MG63 (cell line): Measurements from ENCODE around the gene BAIAP2L1. TPM values are rescaled to one million over a fixed set of nuclear protein-coding genes. Genes with fewer than 3 reads are reported as not detected.

ENCODE experiments used
- DNase-seq: peaks from one replicate; pipeline ENCODE4 v3.0.0-alpha.2; 2020
- H3K27me3 ChIP-seq: fragments of 250-450 bp; sonication (Bioruptor Pico); 2 replicates; pipeline ENCODE4 v1.5.1; 2020; ENCODE audit warnings: mild to moderate bottlenecking, moderate library complexity
- H3K36me3 ChIP-seq: fragments of 250-450 bp; sonication (Bioruptor Pico); 2 replicates; pipeline ENCODE4 v1.5.1; 2020; ENCODE audit warnings: mild to moderate bottlenecking, moderate library complexity
- H3K4me3 ChIP-seq: fragments of 250-450 bp; sonication (Bioruptor Pico); 2 replicates; pipeline ENCODE4 v1.5.1; 2020; ENCODE audit warnings: mild to moderate bottlenecking, moderate library complexity
- H3K9me3 ChIP-seq: fragments of 250-450 bp; sonication (Bioruptor Pico); 2 replicates; pipeline ENCODE4 v1.5.1; 2020; ENCODE audit warnings: mild to moderate bottlenecking, moderate library complexity
- total RNA-seq: library from RNA; depleted of rRNA; stranded (reverse); fragments of >200 nt; shearing (Covaris generic); gene quantifications from 2 replicates; pipeline ENCODE4 v1.2.3, GENCODE V29; 2014; ENCODE audit warnings: low replicate concordance

BAIAP2L1 gene
- total RNA-seq, 1 experiment from 2014 or later, result 11.0 TPM

GRCh38 chr7:98372993-98373392 is 27.9 kb downstream of the BAIAP2L1 start:
- H3K9me3 ChIP-seq, result no peaks in the 10 kb centered on the region
- no peaks in the 10 kb centered on the region for H3K27me3 ChIP-seq
- peak; percentile 63 for DNase-seq
- H3K4me3 ChIP-seq, result no peak overlapping the region
- H3K36me3 ChIP-seq, result no peaks in the 10 kb centered on the region

- H3K27me3 ChIP-seq, result no peaks in the 10 kb centered on the region
- no peaks in the 10 kb centered on the region for H3K36me3 ChIP-seq
- DNase-seq, result peak; percentile 57
- no peaks in the 10 kb centered on the region for H3K9me3 ChIP-seq
- H3K4me3 ChIP-seq, result no peak overlapping the region
Observed at GRCh38 chr7:98369726-98370125, 31.2 kb downstream of the BAIAP2L1 start.

GRCh38 chr7:98368716-98369115 is 32.2 kb downstream of the BAIAP2L1 start:
- H3K4me3 ChIP-seq, result no peak overlapping the region
- no peak for DNase-seq
- no peaks in the 10 kb centered on the region for H3K27me3 ChIP-seq
- H3K36me3 ChIP-seq, result no peaks in the 10 kb centered on the region
- H3K9me3 ChIP-seq, result no peaks in the 10 kb centered on the region

- no peaks in the 10 kb centered on the region for H3K27me3 ChIP-seq
- H3K36me3 ChIP-seq, result no peaks in the 10 kb centered on the region
- no peak for DNase-seq
- H3K9me3 ChIP-seq, result no peaks in the 10 kb centered on the region
- no peak overlapping the region for H3K4me3 ChIP-seq
Observed at GRCh38 chr7:98366562-98366938, 34.3 kb downstream of the BAIAP2L1 start.

GRCh38 chr7:98365863-98366561 is 34.9 kb downstream of the BAIAP2L1 start:
- no peak overlapping the region for H3K4me3 ChIP-seq
- no peaks in the 10 kb centered on the region for H3K27me3 ChIP-seq
- no peaks in the 10 kb centered on the region for H3K9me3 ChIP-seq
- no peak for DNase-seq
- no peaks in the 10 kb centered on the region for H3K36me3 ChIP-seq

- no peak for DNase-seq
- Histone ChIP-seq H3K4me3 (no peak overlapping the region), H3K36me3 (no peaks in the 10 kb centered on the region), H3K27me3 (no peaks in the 10 kb centered on the region), H3K9me3 (no peaks in the 10 kb centered on the region)
Observed at GRCh38 chr7:98364220-98364619, 36.7 kb downstream of the BAIAP2L1 start.

- no peak for DNase-seq
- no peaks in the 10 kb centered on the region for H3K36me3 ChIP-seq
- H3K27me3 ChIP-seq, result no peaks in the 10 kb centered on the region
- H3K9me3 ChIP-seq, result no peaks in the 10 kb centered on the region
- H3K4me3 ChIP-seq, result no peak overlapping the region
Observed at GRCh38 chr7:98362517-98362916, 38.4 kb downstream of the BAIAP2L1 start.

- no peak for DNase-seq
- H3K27me3 ChIP-seq, result no peaks in the 10 kb centered on the region
- H3K4me3 ChIP-seq, result no peak overlapping the region
- H3K36me3 ChIP-seq, result no peaks in the 10 kb centered on the region
- no peaks in the 10 kb centered on the region for H3K9me3 ChIP-seq
Observed at GRCh38 chr7:98360221-98361130, 40.4 kb downstream of the BAIAP2L1 start.

GRCh38 chr7:98359395-98359794 is 41.5 kb downstream of the BAIAP2L1 start:
- Histone ChIP-seq H3K4me3 (no peak overlapping the region), H3K27me3 (no peaks in the 10 kb centered on the region), H3K9me3 (no peaks in the 10 kb centered on the region), H3K36me3 (no peaks in the 10 kb centered on the region)
- DNase-seq, result no peak

- no peak for DNase-seq
- Histone ChIP-seq H3K9me3 (no peaks in the 10 kb centered on the region), H3K4me3 (no peak overlapping the region), H3K27me3 (no peaks in the 10 kb centered on the region), H3K36me3 (no peaks in the 10 kb centered on the region)
Observed at GRCh38 chr7:98358706-98359105, 42.2 kb downstream of the BAIAP2L1 start.

- Histone ChIP-seq H3K4me3 (no peak overlapping the region), H3K9me3 (no peaks in the 10 kb centered on the region), H3K27me3 (no peaks in the 10 kb centered on the region), H3K36me3 (no peaks in the 10 kb centered on the region)
- peak; percentile 69 for DNase-seq
Observed at GRCh38 chr7:98357751-98358161, 43.1 kb downstream of the BAIAP2L1 start.

GRCh38 chr7:98355250-98355538 is 45.7 kb downstream of the BAIAP2L1 start:
- Histone ChIP-seq H3K9me3 (no peaks in the 10 kb centered on the region), H3K4me3 (no peak overlapping the region), H3K27me3 (no peaks in the 10 kb centered on the region), H3K36me3 (no peaks in the 10 kb centered on the region)
- no peak for DNase-seq

- no peaks in the 10 kb centered on the region for H3K36me3 ChIP-seq
- peak; percentile 92 for DNase-seq
- H3K27me3 ChIP-seq, result no peaks in the 10 kb centered on the region
- no peak overlapping the region for H3K4me3 ChIP-seq
- H3K9me3 ChIP-seq, result no peaks in the 10 kb centered on the region
Observed at GRCh38 chr7:98354511-98355249, 46.2 kb downstream of the BAIAP2L1 start.

- no peaks in the 10 kb centered on the region for H3K27me3 ChIP-seq
- no peak overlapping the region for H3K4me3 ChIP-seq
- no peak for DNase-seq
- H3K36me3 ChIP-seq, result no peaks in the 10 kb centered on the region
- no peaks in the 10 kb centered on the region for H3K9me3 ChIP-seq
Observed at GRCh38 chr7:98354052-98354451, 46.8 kb downstream of the BAIAP2L1 start.

- no peak for DNase-seq
- no peak overlapping the region for H3K4me3 ChIP-seq
- no peaks in the 10 kb centered on the region for H3K9me3 ChIP-seq
- no peaks in the 10 kb centered on the region for H3K36me3 ChIP-seq
- no peaks in the 10 kb centered on the region for H3K27me3 ChIP-seq
Observed at GRCh38 chr7:98352621-98353020, 48.3 kb downstream of the BAIAP2L1 start.

GRCh38 chr7:98351136-98351535 is 49.8 kb downstream of the BAIAP2L1 start:
- Histone ChIP-seq H3K4me3 (no peak overlapping the region), H3K9me3 (no peaks in the 10 kb centered on the region), H3K36me3 (no peaks in the 10 kb centered on the region), H3K27me3 (no peaks in the 10 kb centered on the region)
- DNase-seq, result no peak

GRCh38 chr7:98348726-98349474 is 52.0 kb downstream of the BAIAP2L1 start:
- no peak overlapping the region for H3K4me3 ChIP-seq
- no peaks in the 10 kb centered on the region for H3K36me3 ChIP-seq
- H3K9me3 ChIP-seq, result no peaks in the 10 kb centered on the region
- H3K27me3 ChIP-seq, result no peaks in the 10 kb centered on the region
- DNase-seq, result no peak
